ENCODE results near the gene FAM222A.

The FAM222A gene

DNA sequence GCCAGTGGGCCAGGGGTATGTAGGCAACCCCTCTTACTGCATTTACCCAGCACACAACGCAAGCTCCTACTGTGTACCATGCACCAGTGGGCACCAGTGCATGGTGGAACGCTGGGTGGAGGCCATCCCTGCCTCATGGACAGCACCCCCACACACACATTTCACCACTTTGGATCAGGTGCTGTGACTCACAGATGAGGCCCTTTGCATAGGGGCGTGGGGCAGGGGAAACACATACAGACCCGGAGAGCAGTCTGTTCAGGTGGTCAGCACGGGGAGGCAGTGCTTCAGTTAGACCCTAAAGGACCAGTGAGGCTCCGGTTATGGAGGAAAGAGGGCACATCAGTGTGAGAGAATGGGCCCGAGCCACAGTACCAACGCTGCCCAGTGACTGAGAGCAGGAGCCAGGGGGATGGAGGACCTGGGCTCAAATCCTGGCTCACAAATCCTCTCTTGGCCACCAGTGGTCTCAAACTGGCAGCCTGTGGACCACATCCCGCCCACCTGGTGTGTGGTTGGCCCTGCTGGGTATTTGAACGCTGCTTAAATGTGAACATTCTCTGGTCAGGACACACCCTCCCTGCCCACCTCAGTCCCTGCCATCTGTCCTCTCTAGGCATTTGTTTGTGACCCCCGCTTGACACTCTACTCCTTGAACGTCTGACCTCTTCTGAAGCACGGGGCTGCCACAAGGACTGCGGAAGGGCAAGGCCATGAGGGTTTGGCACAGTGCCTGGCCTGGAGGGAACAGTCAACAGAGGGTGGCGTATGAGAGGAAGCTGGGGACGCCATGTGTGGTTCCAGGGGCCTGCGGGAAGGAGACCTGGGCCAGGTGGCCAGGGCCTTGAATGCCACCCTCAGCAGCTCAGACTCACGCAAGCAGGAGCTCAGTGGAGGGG, 46.7 kb downstream of the FAM222A start:
- no peak for DNase-seq (ENCODE audit: low read depth)

DNA sequence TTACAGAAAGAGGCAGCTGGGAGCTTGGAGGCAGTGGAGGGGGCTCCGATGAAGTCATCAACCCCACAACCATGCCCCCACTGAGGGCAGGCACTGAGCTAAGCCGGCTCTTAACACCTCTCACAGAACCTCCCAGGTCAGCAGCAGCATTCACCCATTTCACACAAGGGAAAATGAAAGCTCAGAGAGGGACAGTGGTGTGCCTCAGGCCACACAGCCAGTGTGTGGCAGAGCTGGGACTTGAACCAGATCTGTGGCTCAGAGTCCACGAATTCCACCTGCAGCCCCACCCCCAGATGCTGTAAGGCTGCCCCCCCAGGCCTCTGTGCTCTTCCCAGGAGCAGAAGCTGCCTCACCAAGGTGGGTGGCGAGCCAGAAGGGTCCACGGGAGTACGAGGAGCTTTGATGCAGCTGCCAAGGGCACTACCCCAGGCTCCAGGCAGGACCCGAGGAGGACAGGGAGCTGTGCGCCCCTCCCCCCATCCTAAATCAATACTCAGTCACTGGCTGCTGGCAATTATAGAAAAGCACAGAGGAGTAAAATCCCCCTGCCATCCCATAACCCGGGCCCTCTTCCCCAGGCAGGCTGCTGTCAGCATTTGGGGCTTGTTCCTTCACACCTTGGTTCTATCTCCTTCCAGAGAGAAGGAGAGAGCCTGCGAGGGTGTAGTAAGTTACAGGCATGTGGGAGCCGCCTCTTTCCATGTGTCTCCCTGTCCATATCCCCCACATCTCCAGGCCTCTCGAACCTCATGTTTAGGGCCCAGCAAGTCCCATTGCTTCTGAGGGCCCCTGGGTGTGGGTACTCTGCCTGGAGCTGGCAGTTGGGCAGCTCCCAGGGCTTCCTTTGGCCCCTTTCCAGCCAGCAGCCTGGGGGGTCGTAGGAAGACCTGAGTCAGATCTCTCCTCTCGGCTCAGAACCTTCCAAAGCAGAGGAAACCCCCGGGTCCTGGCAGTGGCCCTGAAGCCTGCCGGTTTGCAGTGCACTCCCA, 47.6 kb downstream of the FAM222A start:
- no peak for DNase-seq (ENCODE audit: low read depth)

- no peak for DNase-seq (ENCODE audit: low read depth)
Measured at GRCh38 chr12:109762071-109762672, 48.5 kb downstream of the FAM222A start.

GRCh38 chr12:109762673-109763191, 49.1 kb downstream of the FAM222A start:
- DNase-seq (ENCODE audit: low read depth), result no peak

- DNase-seq (ENCODE audit: low read depth), result peak; percentile 13
Measured at GRCh38 chr12:109763201-109763841, 49.7 kb downstream of the FAM222A start.

DNA sequence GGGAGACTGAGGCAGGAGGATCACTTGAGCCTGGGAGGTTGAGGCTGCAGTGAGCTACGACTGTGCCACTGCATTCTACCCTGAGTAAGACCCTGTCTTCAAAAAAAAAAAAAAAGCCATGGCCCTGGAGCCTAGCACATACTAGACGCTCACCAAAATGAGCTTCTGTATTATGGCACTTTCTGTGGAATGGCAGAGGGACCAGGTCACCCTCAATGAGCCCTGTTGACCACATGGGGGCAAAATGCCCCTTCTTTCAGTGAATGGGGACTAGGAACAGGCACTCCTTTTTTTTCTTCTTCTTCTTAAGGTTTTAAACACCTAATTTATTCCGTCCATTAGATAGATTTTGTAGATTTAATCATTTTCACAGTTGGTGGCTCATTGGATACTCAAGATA, 50.5 kb downstream of the FAM222A start:
- no peak for DNase-seq (ENCODE audit: low read depth)

DNA sequence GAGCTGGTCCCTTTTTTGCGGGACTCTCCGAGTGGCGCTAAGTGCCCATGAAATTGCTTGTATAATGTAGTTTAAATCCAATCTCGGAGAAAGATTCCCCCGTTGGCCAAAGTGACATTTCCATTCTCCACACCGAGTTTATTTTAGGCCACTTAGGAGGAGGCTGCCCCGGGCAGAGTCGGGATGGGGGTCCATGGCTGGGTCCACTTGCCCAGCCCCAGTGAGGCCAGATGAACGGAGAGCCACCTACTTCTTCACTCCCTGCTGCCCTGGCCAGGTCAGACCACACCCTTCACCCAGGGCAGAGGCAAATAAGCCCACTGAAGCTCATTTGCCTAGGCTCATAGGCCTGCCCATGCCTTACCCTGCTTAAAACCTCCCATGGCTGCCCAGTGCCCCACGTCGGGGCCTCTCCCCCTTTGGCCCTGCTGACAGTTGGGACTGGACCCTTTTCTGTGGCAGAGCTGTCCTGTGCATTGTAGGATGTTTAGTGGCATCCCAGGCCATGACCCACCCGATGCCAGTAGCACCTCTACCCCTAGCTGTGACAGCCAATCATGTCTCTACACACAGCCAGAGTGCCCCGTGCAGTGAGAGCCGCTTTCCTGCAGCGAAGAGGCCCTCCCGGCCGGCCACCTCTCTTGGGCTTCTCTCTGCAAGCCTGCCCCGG, 51.3 kb downstream of the FAM222A start:
- DNase-seq (ENCODE audit: low read depth), result no peak

DNA sequence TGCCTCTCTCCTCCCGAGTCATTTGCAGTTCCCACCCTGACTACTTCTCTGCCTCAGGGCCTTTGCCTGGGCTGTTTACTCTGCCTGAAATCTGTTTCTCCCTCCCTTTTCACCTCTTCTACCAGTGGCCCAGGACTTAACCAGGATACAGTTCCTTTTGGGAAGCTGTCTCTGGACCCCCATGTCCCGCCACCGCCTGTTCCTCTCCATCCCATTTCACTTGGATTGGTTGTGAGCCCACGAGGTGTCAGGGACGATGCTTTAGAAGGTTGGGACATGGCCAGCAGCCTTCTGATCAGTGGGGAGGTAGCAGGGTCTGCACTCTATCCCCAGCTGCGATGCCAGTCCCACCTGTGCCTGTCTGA, 51.8 kb downstream of the FAM222A start:
- DNase-seq (ENCODE audit: low read depth), result no peak

- no peak for DNase-seq (ENCODE audit: low read depth)
Measured at GRCh38 chr12:109766251-109766778, 52.7 kb downstream of the FAM222A start.

GRCh38 chr12:109767456-109767855, 53.8 kb downstream of the FAM222A start:
- no peak for DNase-seq (ENCODE audit: low read depth)

GRCh38 chr12:109767991-109768900, 54.6 kb downstream of the FAM222A start:
- DNase-seq (ENCODE audit: low read depth), result no peak

- no peak for DNase-seq (ENCODE audit: low read depth)
Measured at GRCh38 chr12:109768901-109769670, 55.5 kb downstream of the FAM222A start.

DNA sequence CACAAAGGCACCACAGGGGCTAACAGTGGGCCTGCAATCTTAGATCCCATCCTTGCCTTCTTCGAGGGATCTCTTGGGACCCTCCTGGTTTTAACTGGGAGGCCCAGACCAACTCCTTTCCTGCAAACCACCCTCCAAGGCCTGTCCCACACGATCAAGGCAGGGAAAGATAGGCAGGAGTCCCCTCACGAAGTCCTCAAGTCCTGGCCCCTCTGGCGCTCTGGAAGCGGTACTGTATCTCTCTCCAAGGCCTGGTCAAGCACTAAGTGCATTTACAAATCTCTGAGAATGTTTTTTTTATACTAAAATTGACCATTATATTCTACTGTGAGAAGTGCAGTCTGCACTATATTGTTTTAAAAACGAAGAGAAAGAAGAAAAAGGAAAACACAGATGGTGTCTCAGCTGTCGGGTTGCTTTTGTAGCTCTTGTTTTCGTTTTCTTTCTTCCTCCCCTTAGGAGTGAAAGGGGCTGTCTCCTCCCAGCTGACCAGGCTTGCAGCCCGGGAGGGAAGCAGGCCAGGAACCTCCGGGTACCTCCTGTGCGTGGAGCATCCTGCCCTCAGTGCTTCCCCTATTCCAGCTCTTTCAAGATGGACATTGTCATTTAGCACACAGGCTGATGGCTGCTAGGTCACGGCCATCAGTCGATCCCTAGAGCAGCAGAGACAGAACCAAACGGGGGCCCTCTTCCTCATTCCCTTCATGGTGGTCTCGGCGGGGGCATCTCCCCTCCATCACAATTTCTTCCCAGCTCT, 56.7 kb downstream of the FAM222A start:
- DNase-seq (ENCODE audit: low read depth), result no peak

- DNase-seq (ENCODE audit: low read depth), result no peak
Measured at GRCh38 chr12:109770861-109771670, 57.4 kb downstream of the FAM222A start.

DNA sequence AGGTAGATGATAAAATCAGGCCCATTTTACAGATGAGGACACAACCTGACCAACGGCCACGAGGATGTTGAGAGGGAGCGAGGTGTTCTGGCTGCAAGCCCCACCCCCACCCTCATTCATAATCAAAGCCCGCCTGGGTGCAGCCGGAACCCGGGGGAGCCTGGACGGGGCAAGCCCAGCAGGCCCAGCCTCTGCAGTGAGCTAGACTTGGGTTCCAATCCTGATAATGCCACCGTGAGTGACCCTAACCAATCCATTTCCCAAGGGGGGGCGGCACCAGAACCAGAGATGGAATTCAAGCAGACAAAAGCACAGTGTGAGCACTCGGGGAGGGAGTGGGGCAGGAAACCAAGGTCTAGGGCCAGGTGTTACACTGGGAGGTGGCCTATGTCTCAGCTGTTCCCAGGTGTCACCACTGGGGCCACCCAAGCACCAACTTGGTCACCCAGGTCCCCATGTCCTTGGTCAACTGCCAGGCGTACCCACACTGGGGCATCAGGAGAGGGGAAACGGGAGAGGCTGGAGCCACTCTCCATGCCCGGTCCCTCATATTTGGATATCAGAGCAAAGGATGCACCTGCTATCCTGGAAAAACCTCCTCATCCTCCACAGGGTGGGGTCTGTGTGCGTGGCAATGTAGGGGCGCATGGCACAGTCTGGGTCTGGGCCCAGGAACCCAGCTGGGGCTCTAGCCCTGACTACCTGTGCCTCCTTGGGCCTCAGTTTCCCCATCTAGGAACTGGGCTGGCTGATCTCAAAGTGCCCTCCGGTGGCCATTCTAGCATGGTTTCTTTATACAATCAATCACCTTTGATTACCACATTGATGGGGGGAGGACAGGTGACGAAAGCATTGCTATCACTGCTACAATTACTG, 58.4 kb downstream of the FAM222A start:
- no peak for DNase-seq (ENCODE audit: low read depth)

DNA sequence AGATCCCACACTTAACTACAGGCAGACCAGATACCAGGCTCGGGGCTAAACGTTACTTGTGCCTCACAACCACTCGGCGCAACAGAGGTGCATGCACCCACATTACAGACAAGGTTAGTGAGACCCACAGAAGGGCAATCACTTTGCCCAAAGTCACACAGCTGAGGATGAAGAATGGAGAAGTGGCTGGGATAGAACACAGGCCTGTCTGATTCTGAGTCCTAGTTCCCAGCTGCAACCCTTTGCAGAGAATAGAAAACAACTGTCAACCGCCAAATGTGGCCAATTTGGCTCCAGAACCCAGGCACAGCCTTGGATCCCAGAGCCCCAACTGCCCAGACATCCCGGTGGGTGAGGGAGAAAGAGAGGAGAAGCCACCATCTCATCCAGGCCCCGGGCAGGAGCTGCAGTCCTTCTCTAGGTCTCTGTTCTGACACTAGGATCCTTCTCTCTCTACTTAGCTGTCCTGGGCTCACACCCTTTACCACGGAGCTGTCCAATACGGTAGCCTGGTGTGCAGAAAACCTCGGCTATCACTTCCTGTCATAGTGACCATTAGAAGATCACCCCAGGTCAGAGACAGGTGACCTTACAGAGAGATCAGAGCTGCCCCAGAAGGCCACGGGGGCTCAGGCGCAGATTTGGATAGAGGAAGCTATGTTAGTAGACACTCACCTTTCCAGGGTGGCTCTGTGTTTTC, 59.1 kb downstream of the FAM222A start:
- no peak for DNase-seq (ENCODE audit: low read depth)
